GM12864 (cell line): ENCODE data around the gene CDK5RAP2.

ENCODE experiments used
- DNase-seq: peaks from one replicate; pipeline ENCODE4 v3.0.0-alpha.2; 2011; ENCODE audit warnings: low read depth
- H3K4me3 ChIP-seq: 2 replicates; pipeline ENCODE4 v1.5.1; 2011; ENCODE audit warnings: mild to moderate bottlenecking, low read depth, low read length, control low read depth
- TF ChIP-seq, protein P1 (sequence below): IDR thresholded peaks from 2 replicates; pipeline ENCODE4 v1.5.1; 2011; ENCODE audit warnings: low read depth, mild to moderate bottlenecking, moderate library complexity, low read length, control low read depth, inconsistent platforms; ENCODE audit errors: missing control alignments

The CDK5RAP2 gene

GRCh38 chr9:120482424-120483186 is 97.4 kb downstream of the CDK5RAP2 start:
- TF ChIP-seq, protein P1, sequence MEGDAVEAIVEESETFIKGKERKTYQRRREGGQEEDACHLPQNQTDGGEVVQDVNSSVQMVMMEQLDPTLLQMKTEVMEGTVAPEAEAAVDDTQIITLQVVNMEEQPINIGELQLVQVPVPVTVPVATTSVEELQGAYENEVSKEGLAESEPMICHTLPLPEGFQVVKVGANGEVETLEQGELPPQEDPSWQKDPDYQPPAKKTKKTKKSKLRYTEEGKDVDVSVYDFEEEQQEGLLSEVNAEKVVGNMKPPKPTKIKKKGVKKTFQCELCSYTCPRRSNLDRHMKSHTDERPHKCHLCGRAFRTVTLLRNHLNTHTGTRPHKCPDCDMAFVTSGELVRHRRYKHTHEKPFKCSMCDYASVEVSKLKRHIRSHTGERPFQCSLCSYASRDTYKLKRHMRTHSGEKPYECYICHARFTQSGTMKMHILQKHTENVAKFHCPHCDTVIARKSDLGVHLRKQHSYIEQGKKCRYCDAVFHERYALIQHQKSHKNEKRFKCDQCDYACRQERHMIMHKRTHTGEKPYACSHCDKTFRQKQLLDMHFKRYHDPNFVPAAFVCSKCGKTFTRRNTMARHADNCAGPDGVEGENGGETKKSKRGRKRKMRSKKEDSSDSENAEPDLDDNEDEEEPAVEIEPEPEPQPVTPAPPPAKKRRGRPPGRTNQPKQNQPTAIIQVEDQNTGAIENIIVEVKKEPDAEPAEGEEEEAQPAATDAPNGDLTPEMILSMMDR, result no peak
- H3K4me3 ChIP-seq, result no peak overlapping the region
- DNase-seq, result no peak

GRCh38 chr9:120481846-120482245 is 98.1 kb downstream of the CDK5RAP2 start:
- TF ChIP-seq, protein P1, result no peak
- DNase-seq, result no peak
- H3K4me3 ChIP-seq, result no peak overlapping the region

DNA sequence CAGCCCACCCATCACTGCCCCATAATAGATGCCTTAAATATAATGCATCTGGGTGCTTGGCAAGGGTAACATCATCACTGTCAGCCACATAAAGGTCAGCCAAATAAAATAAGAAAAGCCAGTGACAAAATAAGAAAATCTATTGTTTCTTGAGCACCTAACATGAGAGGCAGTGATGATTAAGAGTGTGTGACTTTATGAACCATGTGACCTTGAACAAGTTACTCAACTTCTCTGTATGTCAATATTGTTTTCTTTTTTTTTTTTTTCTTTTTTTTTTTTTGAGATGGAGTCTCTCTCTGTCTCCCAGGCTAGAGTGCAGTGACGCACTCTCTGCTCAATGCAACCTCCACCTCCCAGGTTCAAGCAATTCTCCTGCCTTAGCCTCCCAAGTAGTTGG is 98.7 kb downstream of the CDK5RAP2 start:
- no peak overlapping the region for H3K4me3 ChIP-seq
- TF ChIP-seq, protein P1, result no peak
- no peak for DNase-seq

DNA sequence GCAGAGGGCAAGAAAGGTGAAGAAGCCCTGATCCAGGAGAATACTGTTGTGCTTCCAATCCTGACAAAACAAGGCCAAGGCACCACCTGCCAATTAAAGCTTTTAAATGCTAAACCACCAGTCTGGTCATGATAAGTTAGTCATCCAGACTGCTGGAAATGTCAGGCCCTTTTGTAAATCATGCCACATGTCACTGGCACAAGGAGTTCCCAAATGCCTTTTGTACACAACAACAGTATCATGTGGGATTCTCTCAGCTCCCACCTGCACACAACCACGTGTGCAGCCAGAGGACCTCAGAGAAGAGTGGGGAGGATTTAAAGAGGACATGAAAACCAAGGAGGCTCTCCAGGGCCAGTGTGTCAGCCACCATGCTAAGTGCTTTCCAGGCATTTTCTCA is 99.3 kb downstream of the CDK5RAP2 start:
- DNase-seq, result no peak
- TF ChIP-seq, protein P1, result no peak
- no peak overlapping the region for H3K4me3 ChIP-seq

DNA sequence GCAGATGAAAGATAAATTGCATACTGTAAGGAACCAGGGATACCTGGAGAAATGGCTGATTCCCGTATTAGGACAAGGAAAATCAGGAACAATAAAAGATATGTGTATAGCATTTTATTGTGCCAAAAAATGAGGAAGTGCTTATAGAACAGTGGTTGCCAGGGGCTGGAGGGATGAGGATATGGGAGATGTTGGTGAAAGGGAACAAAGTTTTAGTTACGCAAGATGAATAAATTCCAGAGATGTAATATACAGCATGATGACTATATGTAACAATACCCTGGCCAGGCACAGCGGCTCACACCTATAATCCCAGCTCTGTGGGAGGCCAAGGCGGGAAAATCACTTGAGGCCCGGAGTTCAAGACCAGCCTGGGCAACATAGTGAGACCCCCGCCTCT is 101.8 kb downstream of the CDK5RAP2 start:
- H3K4me3 ChIP-seq, result no peak overlapping the region
- DNase-seq, result no peak
- TF ChIP-seq, protein P1, result no peak

DNA sequence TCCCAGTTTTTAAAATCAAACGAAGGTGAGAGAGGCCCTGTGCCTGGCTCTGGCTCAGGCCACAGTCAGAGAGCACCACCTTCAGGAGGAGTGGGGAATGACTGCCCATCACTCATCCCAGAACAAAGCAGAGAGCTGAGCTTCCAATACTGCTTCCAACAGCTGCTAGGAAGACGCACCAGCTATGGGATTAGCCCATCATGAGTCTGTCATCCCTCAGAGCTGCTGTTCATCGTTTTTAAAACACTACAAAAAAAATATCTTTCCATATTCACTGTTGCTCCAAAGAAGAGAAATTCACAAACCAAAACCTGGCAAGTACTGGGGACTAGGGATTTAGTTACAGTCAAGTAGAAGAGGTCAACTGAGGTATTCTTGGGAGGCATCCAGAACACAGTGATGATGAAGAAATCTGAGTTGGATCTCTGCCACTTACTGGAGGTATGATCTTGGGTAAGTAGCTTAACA is 102.4 kb downstream of the CDK5RAP2 start:
- DNase-seq, result no peak
- H3K4me3 ChIP-seq, result no peak overlapping the region
- TF ChIP-seq, protein P1, result peak; percentile 83

- no peak for DNase-seq
- TF ChIP-seq, protein P1, result no peak
- no peak overlapping the region for H3K4me3 ChIP-seq
These were observed 104.6 kb downstream of the CDK5RAP2 start for GRCh38 chr9:120475341-120475740.
